K562 (cell line): ENCODE results near the gene CEMIP2. TPM values are rescaled to one million over a fixed set of nuclear protein-coding genes. Genes with fewer than 3 reads are reported as not detected.

ENCODE experiments used
- IRF9 ChIP-seq: fragments of 450-650 bp; IDR thresholded peaks from 2 replicates; pipeline ENCODE4 v1.6.1; 2016; ENCODE audit warnings: missing biosample characterization, missing genetic modification characterization
- MGA ChIP-seq: fragments of 450-650 bp; IDR thresholded peaks from 2 replicates; pipeline ENCODE4 v1.6.1; 2016; ENCODE audit warnings: mild to moderate bottlenecking, moderate library complexity
- NR1H2 ChIP-seq: sonication (generic); formaldehyde crosslinking; IDR thresholded peaks from 2 replicates; pipeline ENCODE4 v1.4.0; 2020; ENCODE audit warnings: mild to moderate bottlenecking, missing genetic modification reagents
- SP2 ChIP-seq: IDR thresholded peaks from 2 replicates; pipeline ENCODE4 v1.6.1; 2011; ENCODE audit warnings: mild to moderate bottlenecking, low read depth, low read length, moderate library complexity; ENCODE audit not compliant: poor library complexity, severe bottlenecking; ENCODE audit errors: extremely low read depth
- TFAP4 ChIP-seq: sonication (generic); formaldehyde crosslinking; IDR thresholded peaks from 2 replicates; pipeline ENCODE4 v1.8.0; 2022; ENCODE audit warnings: missing genetic modification reagents, mild to moderate bottlenecking, moderate library complexity, borderline replicate concordance
- THAP12 ChIP-seq: fragments of 250-450 bp; sonication (Bioruptor Pico); IDR thresholded peaks from 2 replicates; pipeline ENCODE4 v1.9.0; 2021; ENCODE audit warnings: mild to moderate bottlenecking, inconsistent platforms
- USF1 ChIP-seq: sonication (generic); formaldehyde crosslinking; IDR thresholded peaks from 2 replicates; pipeline ENCODE4 v1.9.0; 2022; ENCODE audit warnings: mild to moderate bottlenecking, missing genetic modification reagents
- XRCC4 ChIP-seq: IDR thresholded peaks from one replicate; pipeline ENCODE4 v1.6.1; 2011; ENCODE audit not compliant: insufficient read depth, insufficient read length; ENCODE audit errors: extremely low read depth
- ZNF316 ChIP-seq: fragments of 450-650 bp; IDR thresholded peaks from 2 replicates; pipeline ENCODE4 v1.6.1; 2016
- polyA plus RNA-seq, 8 experiments: library from polyadenylated mRNA; depleted of rRNA in 4 of 8; stranded (reverse) in 5 of 8; unstranded in 3 of 8; fragments of >200 nt; fragmentation: Nextera tagmentation in 2 of 8; fragmentation: Illumina TruSeq in 1 of 8; extraction: Ambion mirVana in 2 of 8; extraction: Trizol in 1 of 8; gene quantifications; 2 replicates each; pipeline versions ENCODE4 v1.2.1 to v1.2.3, GENCODE V29; 2011 to 2014; ENCODE audit warnings: inconsistent platforms in 1 of 8, missing spikeins in 1 of 8
- total RNA-seq, 7 experiments: library from RNA; depleted of rRNA in 6 of 7; stranded (reverse); fragments of >200 nt in 6 of 7; fragmentation: Illumina TruSeq in 2 of 7; extraction: Trizol in 2 of 7; gene quantifications; 2 replicates each; pipeline versions ENCODE4 v1.2.1 to v1.2.3, GENCODE V29; 2011 to 2021; ENCODE audit warnings: low replicate concordance in 1 of 7

The CEMIP2 gene
- total and polyA plus RNA-seq, 9 of the 15 experiments (the other 6 are each of a cell fraction or from before 2014, with no cell fraction given): 5.4 to 29.9 (median 14.2) TPM

GRCh38 chr9:71725590-71726338 lies 42.5 kb downstream of the CEMIP2 start (continued):
- TF ChIP-seq ZNF316 (peak; percentile 77), TFAP4 (no peak), SP2 (no peak), XRCC4 (no peak), THAP12 (no peak), IRF9 (tag) (no peak), NR1H2 (CRISPR knock-in tag) (no peak), MGA (no peak), USF1 (CRISPR knock-in tag) (no peak)
